ENCODE results near the gene KIAA0319L. TPM values are rescaled to one million over a fixed set of nuclear protein-coding genes. Genes with fewer than 3 reads are reported as not detected.

KIAA0319L gene
- polyA plus RNA-seq, 1 donor from 2014 or later: 38.1 TPM

DNA sequence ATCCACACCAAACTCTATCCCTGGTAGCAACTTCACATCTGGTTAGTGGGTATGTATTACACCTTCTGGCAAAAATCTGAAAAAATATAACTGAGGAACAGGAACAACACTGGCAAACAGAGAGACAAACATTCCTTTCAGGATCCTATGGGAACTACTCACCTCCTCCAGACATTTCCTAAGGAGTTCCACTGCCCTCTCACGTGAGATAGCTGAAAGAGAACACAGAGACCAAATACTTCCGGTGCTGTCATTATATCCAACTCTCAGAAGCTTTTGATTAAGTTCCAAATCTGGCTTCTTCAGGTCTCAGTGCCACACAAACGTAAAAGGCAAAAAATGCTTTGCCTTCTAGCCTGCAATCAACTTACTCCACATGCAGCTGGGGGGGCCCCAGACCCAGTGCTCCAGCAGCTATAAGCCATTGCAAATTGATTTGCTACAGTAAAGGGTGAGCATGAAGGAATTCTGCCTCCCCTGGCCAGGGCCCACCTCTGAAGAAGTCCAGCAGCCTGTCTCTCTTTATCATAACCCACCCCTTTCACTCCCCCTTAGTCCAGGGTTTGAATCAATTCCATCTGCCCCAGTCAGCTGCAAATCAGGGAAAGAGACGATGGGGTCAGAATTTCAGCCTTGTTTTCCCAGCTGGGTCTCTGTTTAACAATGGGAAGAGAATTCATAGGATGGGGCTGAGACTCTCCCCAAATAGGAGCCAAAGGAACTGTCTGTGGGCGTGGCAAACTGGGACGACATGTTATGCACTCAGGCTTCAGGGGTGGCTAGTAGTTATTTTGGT is 48.1 kb upstream of the KIAA0319L start:
- Histone ChIP-seq H3K36me3 (ENCODE audit: insufficient read depth, low read length) (peaks cover 5% of the 10 kb centered on the region), H3K27me3 (ENCODE audit: insufficient read depth, low read depth, low read length) (no peaks in the 10 kb centered on the region), H3K9me2 (ENCODE audit: insufficient read depth, low read length) (no peaks in the 10 kb centered on the region), H3K4me2 (ENCODE audit: low read length) (no peak overlapping the region), H3K79me2 (replicated peaks; ENCODE audit: insufficient read depth, low read length) (peaks cover 5% of the 10 kb centered on the region), H3K27ac (ENCODE audit: low read length) (no peak overlapping the region), H2AFZ (ENCODE audit: low read depth, low read length) (no peak overlapping the region), H4K20me1 (ENCODE audit: insufficient read depth) (no peaks in the 10 kb centered on the region), H3K4me3 (ENCODE audit: low read length) (no peak overlapping the region), H3K9ac (ENCODE audit: low read length) (no peak overlapping the region), H3K9me3 (ENCODE audit: low read length) (no peaks in the 10 kb centered on the region), H3F3A (ENCODE audit: insufficient read depth, low read length, poor library complexity, severe bottlenecking) (no peaks in the 10 kb centered on the region)
- TF ChIP-seq RAD21 (conservative IDR thresholded peaks at IDR 0.05) (no peak), EZH2 (IDR thresholded peaks at IDR 0.05; ENCODE audit: borderline replicate concordance, insufficient read depth, low read length, poor library complexity, severe bottlenecking) (no peak), TAF1 (IDR thresholded peaks at IDR 0.05; ENCODE audit: low read depth) (no peak), REST (IDR thresholded peaks at IDR 0.05; ENCODE audit: borderline replicate concordance) (no peak), MXI1 (conservative IDR thresholded peaks at IDR 0.05; ENCODE audit: poor library complexity, severe bottlenecking) (no peak), POLR2AphosphoS5 (IDR thresholded peaks at IDR 0.05) (no peak), EP300 (conservative IDR thresholded peaks at IDR 0.05; ENCODE audit: poor library complexity, severe bottlenecking) (no peak), SMC3 (conservative IDR thresholded peaks at IDR 0.05; ENCODE audit: poor library complexity) (no peak)
- TF ChIP-seq, protein P1, sequence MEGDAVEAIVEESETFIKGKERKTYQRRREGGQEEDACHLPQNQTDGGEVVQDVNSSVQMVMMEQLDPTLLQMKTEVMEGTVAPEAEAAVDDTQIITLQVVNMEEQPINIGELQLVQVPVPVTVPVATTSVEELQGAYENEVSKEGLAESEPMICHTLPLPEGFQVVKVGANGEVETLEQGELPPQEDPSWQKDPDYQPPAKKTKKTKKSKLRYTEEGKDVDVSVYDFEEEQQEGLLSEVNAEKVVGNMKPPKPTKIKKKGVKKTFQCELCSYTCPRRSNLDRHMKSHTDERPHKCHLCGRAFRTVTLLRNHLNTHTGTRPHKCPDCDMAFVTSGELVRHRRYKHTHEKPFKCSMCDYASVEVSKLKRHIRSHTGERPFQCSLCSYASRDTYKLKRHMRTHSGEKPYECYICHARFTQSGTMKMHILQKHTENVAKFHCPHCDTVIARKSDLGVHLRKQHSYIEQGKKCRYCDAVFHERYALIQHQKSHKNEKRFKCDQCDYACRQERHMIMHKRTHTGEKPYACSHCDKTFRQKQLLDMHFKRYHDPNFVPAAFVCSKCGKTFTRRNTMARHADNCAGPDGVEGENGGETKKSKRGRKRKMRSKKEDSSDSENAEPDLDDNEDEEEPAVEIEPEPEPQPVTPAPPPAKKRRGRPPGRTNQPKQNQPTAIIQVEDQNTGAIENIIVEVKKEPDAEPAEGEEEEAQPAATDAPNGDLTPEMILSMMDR (IDR thresholded peaks at IDR 0.05; ENCODE audit: poor library complexity, severe bottlenecking): no peak

GRCh38 chr1:35603941-35604340 is 46.7 kb upstream of the KIAA0319L start:
- H3K27me3 ChIP-seq (ENCODE audit: insufficient read depth, low read depth, low read length): no peaks in the 10 kb centered on the region
- H3K79me2 ChIP-seq (replicated peaks; ENCODE audit: insufficient read depth, low read length): peaks cover 5% of the 10 kb centered on the region
- no peaks in the 10 kb centered on the region for H3K9me3 ChIP-seq (ENCODE audit: low read length)
- H3K36me3 ChIP-seq (ENCODE audit: insufficient read depth, low read length): peaks cover 1% of the 10 kb centered on the region
- no peak overlapping the region for H3K4me2 ChIP-seq (ENCODE audit: low read length)
- H2AFZ ChIP-seq (ENCODE audit: low read depth, low read length): no peak overlapping the region
- no peak overlapping the region for H3K27ac ChIP-seq (ENCODE audit: low read length)
- H4K20me1 ChIP-seq (ENCODE audit: insufficient read depth): no peaks in the 10 kb centered on the region
- H3K9me2 ChIP-seq (ENCODE audit: insufficient read depth, low read length): no peaks in the 10 kb centered on the region
- no peak overlapping the region for H3K4me3 ChIP-seq (ENCODE audit: low read length)
- H3K9ac ChIP-seq (ENCODE audit: low read length): no peak overlapping the region
- TF ChIP-seq TAF1 (IDR thresholded peaks at IDR 0.05; ENCODE audit: low read depth): no peak
- TF ChIP-seq EP300 (conservative IDR thresholded peaks at IDR 0.05; ENCODE audit: poor library complexity, severe bottlenecking): no peak
- TF ChIP-seq, protein P1 (IDR thresholded peaks at IDR 0.05; ENCODE audit: poor library complexity, severe bottlenecking): no peak
- TF ChIP-seq EZH2 (IDR thresholded peaks at IDR 0.05; ENCODE audit: borderline replicate concordance, insufficient read depth, low read length, poor library complexity, severe bottlenecking): no peak
- no peak for TF ChIP-seq SMC3 (conservative IDR thresholded peaks at IDR 0.05; ENCODE audit: poor library complexity)
- H3F3A ChIP-seq (ENCODE audit: insufficient read depth, low read length, poor library complexity, severe bottlenecking): no peaks in the 10 kb centered on the region
